Skin of body (tissue), 2 donors: ENCODE results near the gene COL18A1. TPM values are rescaled to one million over a fixed set of nuclear protein-coding genes. Genes with fewer than 3 reads are reported as not detected.

Experiments used
- DNase-seq: peaks from one replicate; lab custom pipeline; 2025; lab: John Stamatoyannopoulos, UW
- total RNA-seq: library from RNA; depleted of rRNA; stranded (reverse); fragments of >200 nt; gene quantifications from one replicate; pipeline ENCODE4 v1.2.3, GENCODE V29; 2014

COL18A1 gene
- total RNA-seq, 1 donor from 2014 or later, result 60.9 TPM

DNA sequence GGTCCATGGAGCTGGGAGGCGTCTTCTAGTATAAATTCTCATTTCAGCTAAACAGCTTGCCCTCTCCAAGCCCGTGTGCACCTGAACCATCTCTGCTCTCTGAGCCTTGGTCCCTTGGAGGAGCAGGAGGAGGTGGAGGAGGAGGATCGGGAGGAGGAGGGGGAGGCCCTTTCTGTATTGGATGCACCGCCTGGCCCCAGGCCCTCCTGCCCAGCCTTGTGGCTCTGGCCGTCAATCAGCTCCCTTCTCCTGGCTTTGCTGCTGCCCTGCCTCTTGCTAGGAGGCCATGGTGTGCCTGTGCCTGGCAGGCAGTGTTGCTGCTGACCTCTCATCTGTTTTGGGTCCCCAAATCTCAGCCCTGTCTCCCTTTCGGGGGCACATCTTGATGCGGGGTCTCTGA lies 9.0 kb downstream of the COL18A1 start:
- no peak for DNase-seq

DNA sequence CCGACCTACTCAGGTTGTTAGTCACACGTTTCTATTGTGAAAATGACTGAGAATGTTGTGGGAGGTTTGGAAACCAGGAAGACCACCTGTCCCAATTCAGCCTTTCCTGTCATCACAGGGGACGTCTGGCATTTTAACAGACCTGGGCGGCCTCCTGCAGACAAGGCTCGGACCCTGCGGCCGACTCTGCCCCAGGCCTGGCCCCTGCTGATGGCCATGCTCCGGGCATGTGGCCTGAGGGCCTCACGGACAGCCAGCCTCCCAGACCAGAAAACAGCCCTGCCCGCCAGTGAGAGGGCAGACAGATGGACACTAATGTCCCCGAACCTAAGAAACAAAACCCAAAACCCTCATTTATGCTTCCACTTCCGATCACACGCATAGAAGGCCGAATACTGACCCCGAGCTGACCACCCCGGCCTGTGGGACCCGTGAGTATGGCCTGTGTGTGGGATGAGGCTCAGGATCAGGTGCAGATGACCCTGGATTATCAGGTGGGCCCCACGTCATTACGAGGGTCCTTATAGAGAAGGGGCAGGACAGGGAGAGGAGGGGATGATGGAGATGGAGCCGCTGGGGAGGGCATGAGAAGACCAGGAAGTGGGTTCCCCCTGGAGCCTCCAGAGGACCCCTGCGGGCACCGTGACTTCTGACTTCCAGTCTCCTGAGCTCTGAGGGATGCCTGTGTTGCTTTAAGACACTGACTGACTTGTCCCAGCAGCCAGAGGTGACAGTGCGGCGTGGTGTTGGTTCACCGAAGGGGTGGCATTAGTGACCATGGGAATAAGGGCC lies 9.6 kb downstream of the COL18A1 start:
- DNase-seq, result no peak

DNA sequence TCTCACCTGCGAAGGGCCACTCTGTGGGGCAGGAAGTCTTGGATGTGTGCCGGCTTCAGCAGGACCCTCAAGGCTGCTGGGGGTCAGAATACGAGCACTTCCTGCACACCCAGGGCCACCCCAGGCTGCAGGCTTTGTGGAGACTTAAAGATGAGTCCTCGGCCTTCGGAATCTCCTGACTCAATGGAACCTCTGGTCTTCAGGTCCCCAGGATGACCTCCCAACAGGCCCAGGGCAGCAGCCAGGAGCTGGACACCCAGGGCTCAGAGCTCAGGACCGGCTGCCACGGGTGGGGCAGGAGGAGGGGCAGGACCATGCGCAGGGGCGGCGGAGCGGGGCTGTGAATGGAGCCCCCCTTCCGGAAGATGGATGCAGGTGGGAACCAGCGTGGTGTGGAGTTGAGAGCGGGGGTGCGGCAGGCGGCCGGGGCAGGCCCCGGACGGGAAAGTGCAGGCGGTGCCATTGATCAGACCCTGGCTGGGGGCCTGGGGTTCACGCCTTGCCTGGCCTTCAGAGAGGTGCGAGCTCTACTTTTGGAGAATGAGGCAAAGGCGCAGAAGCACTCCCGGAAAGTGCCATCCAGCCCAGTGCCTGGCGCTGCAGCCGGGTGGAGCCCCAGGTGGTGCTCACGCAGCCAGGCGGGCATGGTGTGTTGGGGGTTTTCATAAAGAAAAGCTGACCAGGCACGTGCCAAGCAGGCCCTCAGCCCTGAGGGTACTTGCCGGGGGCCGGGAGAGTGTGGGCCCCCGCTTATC lies 10.4 kb downstream of the COL18A1 start:
- DNase-seq, result no peak

- DNase-seq, result no peak
Observed at GRCh38 chr21:45415943-45416611, 11.1 kb downstream of the COL18A1 start.

GRCh38 chr21:45416620-45417019 lies 11.7 kb downstream of the COL18A1 start:
- DNase-seq, result no peak

- DNase-seq, result no peak
Observed at GRCh38 chr21:45417256-45417950, 12.4 kb downstream of the COL18A1 start.

GRCh38 chr21:45417951-45418300 lies 13.0 kb downstream of the COL18A1 start:
- DNase-seq, result no peak

DNA sequence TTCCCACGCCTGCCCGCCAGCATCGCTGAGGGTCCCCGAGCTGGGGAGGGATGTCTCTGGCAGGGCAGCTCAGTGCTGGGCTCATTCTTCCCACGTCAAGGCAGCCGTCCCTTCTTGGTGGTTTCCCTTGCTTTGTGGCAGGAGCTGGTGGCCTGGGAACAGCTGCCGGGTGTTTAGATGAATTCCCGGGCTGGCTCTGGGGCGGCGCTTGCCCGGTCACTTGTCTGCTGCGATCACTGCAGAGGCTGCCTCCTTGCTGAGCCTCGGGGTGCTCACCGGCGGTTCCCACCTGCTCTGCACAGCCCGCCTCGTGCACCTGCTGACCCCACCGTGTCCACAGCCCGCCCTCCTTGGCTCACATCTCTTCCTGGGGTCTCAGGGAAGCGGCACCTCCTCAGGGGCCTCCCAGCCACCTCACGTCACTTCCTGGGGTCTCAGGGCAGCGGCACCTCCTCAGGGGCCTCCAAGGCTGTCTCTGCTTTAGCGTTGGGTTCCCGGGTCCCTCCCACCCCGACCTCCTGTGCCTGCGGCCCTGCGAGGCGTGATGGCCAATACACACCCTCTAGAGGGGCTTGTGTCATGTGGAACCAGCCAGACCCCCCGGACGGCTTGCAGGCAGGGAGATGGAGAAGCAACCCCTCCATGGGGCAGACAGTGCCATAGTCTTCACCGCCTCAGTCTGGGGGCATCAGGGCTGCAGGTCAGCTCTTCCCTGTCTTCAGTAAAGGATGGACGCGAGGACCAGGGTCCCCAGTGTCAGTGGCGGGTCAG lies 13.5 kb downstream of the COL18A1 start:
- no peak for DNase-seq

DNA sequence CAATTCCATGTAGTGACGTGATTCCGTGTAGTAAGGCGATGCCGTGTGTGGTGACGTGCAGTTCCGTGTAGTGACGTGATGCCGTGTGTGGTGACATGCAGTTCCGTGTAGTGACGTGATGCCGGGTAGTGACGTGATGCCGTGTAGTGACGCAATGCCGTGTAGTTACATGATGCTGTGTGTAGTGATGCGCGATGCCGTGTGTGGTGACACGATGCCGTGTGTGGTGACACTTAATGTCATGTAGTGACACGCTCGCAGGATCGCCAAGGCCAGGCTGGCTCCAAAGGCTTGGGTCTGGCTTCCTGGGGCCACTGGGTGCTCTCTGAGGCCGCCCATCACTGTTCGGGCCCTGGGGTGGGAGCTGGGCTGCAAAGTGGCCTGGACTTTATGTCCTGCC lies 14.2 kb downstream of the COL18A1 start:
- DNase-seq, result no peak

DNA sequence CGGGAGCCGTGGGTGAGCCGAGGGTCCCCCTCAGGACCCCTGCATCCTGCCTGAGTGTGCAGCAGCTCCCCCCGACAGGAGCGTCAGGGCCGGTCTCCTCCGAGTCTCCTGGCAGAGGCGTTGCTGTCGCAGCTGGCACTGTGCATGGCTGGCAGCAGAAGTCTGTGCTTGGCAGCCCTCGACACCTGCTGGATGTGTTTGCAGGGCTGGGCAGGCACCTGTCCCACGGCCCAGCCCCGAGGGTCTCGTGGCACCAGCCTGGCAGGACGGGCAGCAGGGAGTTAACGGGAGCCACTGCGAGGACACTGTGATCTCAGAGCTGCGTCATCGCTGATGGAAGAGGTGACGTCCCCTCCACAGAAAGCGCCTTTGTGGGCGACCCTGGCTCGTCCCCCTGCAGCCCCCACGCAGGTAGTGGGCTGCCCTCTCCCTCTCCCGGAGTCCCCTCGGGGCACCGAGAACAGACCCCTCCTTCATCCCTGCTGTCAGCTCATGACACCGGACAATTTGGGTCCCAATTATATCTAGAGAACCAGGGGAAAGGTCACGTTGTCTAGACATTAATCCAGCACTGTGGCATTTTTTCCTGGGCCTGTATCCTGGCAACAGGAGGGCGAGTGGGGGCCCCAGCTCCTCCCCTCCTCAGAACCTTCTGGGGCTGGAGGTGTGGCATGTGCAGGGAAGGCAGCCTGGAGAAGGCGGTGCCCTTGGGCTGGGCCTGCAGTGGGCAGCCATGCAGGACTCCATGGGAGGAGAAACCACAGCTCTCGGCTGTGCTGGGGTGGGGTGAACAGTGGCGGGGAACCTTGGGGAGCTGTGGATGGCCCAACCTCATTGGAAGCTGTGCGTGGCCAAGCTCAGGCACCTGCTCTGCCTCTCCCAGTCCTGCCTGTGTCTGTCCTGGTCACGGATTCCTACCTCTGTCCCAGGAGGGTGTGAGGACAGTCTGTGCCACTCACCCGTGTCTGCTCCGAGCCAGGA lies 15.4 kb downstream of the COL18A1 start:
- no peak for DNase-seq

DNA sequence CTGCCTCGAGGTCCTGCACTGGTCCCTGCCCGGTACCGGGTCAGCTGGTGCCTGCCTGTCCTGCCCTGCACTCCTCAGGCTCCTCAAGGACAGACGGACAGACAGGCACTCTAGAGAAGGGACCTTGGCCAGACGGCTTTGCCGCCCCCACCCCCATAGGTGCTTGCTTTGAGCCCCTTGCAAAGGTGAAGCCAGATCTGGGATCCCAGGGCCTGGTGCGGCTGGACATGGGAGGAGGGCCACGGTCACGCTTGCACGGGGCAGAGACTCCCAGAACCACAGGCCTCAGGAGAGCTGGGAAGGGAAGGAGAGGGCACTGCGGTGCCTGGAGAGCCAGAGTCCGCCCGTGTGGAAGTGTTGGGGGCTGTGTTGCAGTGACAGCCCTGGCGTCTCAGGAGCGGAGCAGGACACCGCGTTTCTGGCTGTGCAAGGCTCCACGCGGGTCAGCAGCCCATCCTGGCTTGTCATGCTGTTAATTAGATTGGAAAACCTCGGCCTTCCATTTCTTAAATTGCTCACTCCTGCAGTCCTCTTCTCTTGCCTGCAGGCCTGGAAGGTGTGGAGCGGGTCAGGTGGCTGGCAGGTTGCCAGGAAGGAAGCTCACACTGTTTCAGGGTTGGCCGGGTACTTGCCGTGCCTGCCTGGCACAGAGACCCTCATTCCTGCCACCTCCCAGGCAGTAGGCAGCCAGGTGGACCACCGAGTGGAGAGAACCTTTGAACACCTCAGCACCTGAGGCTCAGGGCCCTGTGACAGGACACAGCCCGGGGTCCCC lies 16.3 kb downstream of the COL18A1 start:
- DNase-seq, result no peak

DNA sequence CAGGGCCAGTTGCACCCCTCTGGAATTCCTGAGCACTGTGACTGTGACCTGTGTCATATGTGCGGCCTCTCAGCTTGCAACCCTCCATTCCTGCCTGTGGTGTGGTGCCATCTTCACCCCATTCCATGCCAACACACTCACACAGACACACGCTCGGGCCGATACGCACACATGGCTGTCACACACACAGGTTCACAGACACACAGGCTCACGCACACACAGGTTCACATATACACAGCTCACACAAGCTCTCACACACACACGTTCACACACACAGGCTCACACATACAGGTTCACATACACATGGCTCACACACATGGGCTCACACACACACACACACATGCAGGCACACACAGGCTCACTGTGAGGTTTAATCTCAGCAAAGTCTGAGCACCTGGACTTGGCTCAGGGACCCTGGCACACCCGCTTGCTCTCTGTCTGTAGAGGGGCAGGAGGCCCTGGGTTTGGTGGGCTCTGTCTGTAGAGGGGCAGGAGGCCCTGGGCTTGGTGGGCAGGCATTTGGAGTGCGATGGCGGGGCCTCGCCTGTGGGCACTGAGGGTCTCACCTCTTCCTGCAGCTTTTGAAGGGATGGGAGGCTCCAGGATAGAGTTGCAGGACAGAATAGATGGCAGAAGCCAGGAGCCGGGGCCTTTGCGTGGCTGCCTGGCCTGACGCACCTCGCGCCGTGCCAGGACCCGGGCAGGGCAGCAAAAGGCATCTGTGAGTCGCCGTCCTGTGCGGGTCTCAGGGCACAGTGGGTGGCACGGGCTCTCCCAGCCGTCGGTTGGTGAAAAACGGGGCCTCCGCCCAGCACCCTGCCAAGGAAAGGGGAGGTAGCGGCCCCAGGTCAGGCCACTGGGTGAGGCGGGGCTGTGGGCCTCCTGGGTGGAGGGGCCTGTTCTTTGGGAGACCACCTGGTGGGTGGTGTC lies 17.1 kb downstream of the COL18A1 start:
- no peak for DNase-seq

DNA sequence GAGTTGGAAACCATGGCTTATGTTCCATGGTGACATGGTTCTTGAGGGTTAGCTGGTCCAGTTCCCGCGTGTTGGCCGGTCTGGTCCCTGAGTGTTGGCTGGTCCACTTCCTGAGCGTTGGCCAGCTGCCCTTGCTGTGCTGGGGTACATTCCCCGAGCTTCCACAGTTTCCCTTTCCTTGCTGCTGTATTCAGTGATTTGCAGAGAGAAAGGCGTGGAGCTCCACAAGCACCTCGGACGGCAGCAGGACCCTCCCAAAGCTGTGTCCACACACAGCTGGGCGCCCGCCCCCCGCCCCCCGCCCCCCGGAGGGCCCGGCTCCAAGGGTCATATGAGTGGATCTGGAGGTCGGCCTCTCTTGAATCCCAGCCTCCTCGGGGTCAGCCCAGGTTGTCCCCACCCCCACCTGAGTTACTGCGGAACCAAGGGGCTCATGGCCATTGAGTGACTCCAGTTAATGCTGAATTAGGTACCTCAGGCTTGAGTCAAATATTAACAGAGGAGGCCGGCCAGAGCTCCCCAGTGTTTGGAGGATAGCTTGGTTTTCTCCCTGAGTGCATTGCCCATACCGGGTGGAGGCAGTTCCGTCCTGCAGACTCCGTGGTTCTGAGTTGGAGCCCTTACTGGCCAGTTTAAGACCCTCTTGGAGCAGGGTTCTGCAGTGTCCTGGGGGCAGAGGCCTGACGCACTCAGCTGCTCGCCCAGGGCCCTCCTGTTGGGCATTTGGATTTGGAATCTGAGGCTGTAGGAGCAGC lies 18.4 kb downstream of the COL18A1 start:
- no peak for DNase-seq

DNA sequence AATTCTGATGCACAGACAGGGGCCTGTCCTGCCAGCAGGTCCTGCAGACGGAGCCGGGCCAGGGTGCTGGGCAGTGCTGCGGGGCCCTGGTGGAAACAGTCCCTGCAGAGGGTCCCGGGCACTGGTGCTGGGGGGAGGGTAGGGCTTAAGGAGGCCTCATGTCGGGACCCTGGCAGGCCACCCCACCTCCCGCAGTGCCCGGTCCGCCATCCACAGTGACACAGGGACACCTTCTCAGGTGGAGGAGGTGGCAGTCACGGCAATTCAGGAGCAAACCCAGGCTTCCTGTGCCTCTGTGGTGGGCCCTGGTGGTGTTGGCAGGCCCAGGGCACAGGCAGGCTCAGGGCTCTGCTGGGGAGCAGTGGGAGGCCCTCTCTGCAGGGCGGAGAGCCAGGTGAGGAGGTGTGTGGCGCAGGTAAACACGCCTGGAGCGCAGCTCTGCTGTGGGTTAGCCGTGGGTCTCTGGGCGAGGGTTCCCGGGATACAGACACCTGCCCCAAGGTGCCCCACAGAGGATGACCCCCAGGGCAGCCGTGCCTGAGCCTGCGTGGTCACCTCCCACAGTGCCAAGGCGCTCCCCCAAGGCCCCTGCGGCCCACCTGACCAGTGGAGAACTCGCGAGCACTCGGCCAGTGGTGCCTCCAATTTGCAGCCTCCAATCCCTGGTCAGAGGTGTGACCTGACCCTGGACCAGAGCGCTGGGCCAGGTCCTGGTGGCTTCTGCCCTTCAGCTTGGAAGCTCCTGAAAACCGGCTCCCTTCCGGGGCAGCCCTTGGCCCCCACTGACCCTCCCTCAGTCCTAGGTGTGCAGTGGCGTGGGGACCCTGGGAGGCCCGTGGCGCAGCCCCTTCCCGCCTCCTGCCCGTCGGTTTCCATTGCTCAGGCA lies 19.2 kb downstream of the COL18A1 start:
- DNase-seq, result no peak

DNA sequence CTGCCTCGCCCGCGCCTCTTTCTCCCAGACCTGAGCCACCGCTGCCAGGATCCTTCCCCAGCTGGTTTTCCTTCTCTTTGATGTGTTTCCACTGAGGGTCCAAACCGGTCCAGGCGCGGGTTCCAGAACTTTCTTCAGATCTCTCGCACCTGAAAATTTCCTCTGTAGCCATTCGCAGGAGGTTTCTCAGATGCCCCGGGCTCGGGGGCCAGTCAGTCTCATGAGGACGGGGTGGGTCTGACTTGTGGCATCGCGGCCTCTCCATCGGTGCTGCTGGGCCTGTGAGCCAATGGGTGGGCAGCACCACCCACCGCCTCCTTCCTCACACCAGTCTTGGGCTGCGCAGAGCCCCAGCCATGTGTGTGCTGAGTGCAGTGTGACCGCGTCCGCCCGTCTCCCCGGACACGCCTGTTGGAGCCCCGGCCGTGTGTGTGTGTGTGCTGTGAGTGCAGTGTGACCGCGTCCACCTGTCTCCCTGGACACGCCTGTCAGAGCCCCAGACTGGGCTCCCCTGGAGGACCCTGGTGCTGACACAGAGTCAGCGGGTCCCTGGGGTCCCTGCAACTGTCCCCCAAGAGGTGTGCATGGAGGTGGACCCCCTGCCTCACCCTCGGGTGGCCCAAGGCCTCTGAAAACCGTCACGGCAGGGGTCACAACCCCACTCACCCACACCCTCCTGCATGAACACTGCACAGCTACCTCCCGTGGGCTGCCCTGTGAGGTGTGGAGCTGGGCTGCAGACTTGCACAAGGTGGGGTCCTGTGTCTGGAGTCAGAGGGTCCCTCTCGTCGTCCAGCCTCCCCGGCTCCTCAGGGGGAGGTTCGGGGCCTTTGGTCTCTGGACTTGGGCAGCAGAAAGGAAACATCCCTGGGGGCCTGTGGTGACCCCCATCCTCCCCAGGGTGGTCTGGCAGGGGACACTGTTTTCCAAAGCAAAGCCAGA lies 20.2 kb downstream of the COL18A1 start:
- no peak for DNase-seq
